ENCODE results near the gene KIF9. TPM values are rescaled to one million over a fixed set of nuclear protein-coding genes. Genes with fewer than 3 reads are reported as not detected.

Gene KIF9, protein sequence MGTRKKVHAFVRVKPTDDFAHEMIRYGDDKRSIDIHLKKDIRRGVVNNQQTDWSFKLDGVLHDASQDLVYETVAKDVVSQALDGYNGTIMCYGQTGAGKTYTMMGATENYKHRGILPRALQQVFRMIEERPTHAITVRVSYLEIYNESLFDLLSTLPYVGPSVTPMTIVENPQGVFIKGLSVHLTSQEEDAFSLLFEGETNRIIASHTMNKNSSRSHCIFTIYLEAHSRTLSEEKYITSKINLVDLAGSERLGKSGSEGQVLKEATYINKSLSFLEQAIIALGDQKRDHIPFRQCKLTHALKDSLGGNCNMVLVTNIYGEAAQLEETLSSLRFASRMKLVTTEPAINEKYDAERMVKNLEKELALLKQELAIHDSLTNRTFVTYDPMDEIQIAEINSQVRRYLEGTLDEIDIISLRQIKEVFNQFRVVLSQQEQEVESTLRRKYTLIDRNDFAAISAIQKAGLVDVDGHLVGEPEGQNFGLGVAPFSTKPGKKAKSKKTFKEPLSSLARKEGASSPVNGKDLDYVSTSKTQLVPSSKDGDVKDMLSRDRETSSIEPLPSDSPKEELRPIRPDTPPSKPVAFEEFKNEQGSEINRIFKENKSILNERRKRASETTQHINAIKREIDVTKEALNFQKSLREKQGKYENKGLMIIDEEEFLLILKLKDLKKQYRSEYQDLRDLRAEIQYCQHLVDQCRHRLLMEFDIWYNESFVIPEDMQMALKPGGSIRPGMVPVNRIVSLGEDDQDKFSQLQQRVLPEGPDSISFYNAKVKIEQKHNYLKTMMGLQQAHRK
- total RNA-seq (2022; extraction: Qiagen RNA extraction): 13.3 to 23.6 TPM (median 19.9 TPM) in 5 replicates

DNA sequence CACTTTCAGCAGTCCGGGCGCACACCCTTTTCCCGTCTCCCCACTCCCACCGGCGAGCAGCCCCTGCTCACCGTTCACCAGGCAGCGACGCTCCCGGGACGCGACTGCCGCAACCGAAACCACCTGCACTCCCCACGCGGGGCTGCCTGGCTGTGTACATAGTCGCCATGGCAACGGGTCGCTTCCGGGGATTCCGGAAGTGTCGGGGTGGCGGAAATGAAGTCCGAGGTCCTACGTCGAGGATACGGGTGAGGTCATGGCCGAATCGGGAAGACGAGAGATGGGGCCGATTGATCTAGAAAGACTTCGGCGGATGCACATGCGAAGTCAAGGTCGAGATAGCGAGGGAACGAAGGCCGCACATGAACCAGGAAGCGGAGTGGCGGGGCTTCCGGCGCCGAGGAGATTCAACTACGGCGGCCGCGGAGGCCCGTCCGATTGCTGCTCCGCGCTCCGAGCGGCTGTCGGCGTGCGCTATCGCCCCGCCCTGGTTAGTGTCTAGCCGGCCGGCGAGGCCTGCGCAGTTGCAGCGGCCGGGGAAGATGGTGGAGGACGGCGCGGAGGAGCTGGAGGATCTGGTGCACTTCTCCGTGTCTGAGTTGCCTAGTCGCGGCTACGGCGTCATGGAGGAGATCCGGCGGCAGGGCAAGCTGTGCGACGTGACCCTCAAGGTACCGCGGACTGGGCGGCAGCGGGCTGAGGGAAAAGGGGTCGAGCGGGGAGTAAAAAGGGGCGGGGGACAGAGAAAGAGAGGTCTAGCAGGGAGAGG is at the start of gene KIF9, which contains the start of gene KLHL18:
Gene KIF9, minus strand, starts transcription at position 376 of the 769 bp plus-strand sequence. CDS start 5,425 bp downstream, outside the sequence.
Gene KLHL18, plus strand, starts transcription at position 521 of the 769 bp plus-strand sequence. Its CDS starts 22 bp downstream, at position 543.

Other genes with a start within 250 kb of the KIF9 start
- 16.0 to 28.6 TPM (median 17.8 TPM) in 5 replicates for gene SETD2, start 118.7 kb downstream of the KIF9 start, total RNA-seq (2022; extraction: Qiagen RNA extraction)
- gene KLHL18, start 145 bp upstream of the KIF9 start, total RNA-seq (2022; extraction: Qiagen RNA extraction): 17.5 to 19.3 TPM (median 18.2 TPM) in 5 replicates
- gene PTPN23, start 98.2 kb upstream of the KIF9 start, total RNA-seq (2022; extraction: Qiagen RNA extraction): 19.7 to 23.9 TPM (median 22.6 TPM) in 5 replicates
- gene SCAP, start 193.1 kb upstream of the KIF9 start, total RNA-seq (2022; extraction: Qiagen RNA extraction): 26.0 to 28.8 TPM (median 27.3 TPM) in 5 replicates
- 25.9 to 27.8 TPM (median 27.1 TPM) in 5 replicates for gene ELP6, start 230.9 kb upstream of the KIF9 start, total RNA-seq (2022; extraction: Qiagen RNA extraction)